HEK293 (cell line): ENCODE results near the gene LINS1.

Source experiments
- CTCF ChIA-PET: fragments of 350-600 bp; formaldehyde crosslinking; extraction: SDS; loops from one replicate; lab custom pipeline; 2021; ENCODE audit warnings: antibody characterized with exemption; lab: Yijun Ruan, JAX
- POLR2A ChIA-PET: fragments of 300-600 bp; formaldehyde crosslinking; extraction: SDS; loops from one replicate; lab custom pipeline; 2020; ENCODE audit warnings: antibody characterized with exemption, inconsistent platforms; lab: Yijun Ruan, JAX
- H3K27ac ChIP-seq: fragments of 200-500 bp; sonication (Bioruptor generic); 2 replicates; pipeline ENCODE4 v1.5.1; 2014; ENCODE audit warnings: low read depth, low read length, control low read depth, inconsistent platforms; ENCODE audit errors: extremely low read depth
- H3K36me3 ChIP-seq, 2 experiments: fragments of 200-500 bp in 1 of 2; sonication (Bioruptor generic) in 1 of 2; 1 replicate in 1 of 2; 2 replicates in 1 of 2; pipeline ENCODE4 v1.5.1; 2014 to 2017; ENCODE audit warnings: inconsistent platforms in 2 of 2, low read length in 2 of 2; ENCODE audit not compliant: control insufficient read depth in 2 of 2, insufficient read depth in 1 of 2
- H3K4me1 ChIP-seq: fragments of 200-500 bp; sonication (Bioruptor generic); 2 replicates; pipeline ENCODE4 v1.5.1; 2014; ENCODE audit warnings: mild to moderate bottlenecking, low read length, inconsistent platforms; ENCODE audit not compliant: control insufficient read depth, insufficient read depth
- H3K4me3 ChIP-seq: 2 replicates; pipeline ENCODE4 v1.5.1; 2011; ENCODE audit warnings: low read depth, mild to moderate bottlenecking, control low read depth, low read length, moderate library complexity
- H3K9me3 ChIP-seq: fragments of 200-500 bp; sonication (Bioruptor generic); 2 replicates; pipeline ENCODE4 v1.5.1; 2014; ENCODE audit warnings: low read depth, low read length, inconsistent platforms; ENCODE audit not compliant: control insufficient read depth, insufficient read depth
- GFI1B ChIP-seq: fragments of 450-650 bp; formaldehyde crosslinking; IDR thresholded peaks from 2 replicates; pipeline ENCODE4 v1.5.1; 2016; ENCODE audit warnings: missing biosample characterization, missing genetic modification characterization
- GLI4 ChIP-seq: fragments of 450-650 bp; formaldehyde crosslinking; IDR thresholded peaks from 2 replicates; pipeline ENCODE4 v1.5.1; 2016; ENCODE audit warnings: missing biosample characterization, missing genetic modification characterization
- KLF16 ChIP-seq: fragments of 450-650 bp; formaldehyde crosslinking; IDR thresholded peaks from 2 replicates; pipeline ENCODE4 v1.5.1; 2017; ENCODE audit warnings: missing biosample characterization, missing genetic modification characterization
- TRIM28 ChIP-seq: IDR thresholded peaks from 2 replicates; pipeline ENCODE4 v1.6.1; 2011; ENCODE audit warnings: low read length, control low read depth, borderline replicate concordance
- ZFHX2 ChIP-seq: fragments of 450-650 bp; formaldehyde crosslinking; conservative IDR thresholded peaks from 2 replicates; pipeline ENCODE4 v1.5.1; 2016; ENCODE audit warnings: missing biosample characterization, missing genetic modification characterization
- ZFP41 ChIP-seq: fragments of 450-650 bp; formaldehyde crosslinking; IDR thresholded peaks from 2 replicates; pipeline ENCODE4 v1.5.1; 2016; ENCODE audit warnings: missing biosample characterization, missing genetic modification characterization, borderline replicate concordance
- ZNF114 ChIP-seq: fragments of 450-650 bp; formaldehyde crosslinking; IDR thresholded peaks from 2 replicates; pipeline ENCODE4 v1.5.0; 2017; ENCODE audit warnings: missing biosample characterization, missing genetic modification characterization
- ZNF16 ChIP-seq: fragments of 450-650 bp; formaldehyde crosslinking; IDR thresholded peaks from 2 replicates; pipeline ENCODE4 v1.5.1; 2016; ENCODE audit warnings: low read depth, missing biosample characterization, missing genetic modification characterization
- ZNF174 ChIP-seq: fragments of 450-650 bp; formaldehyde crosslinking; IDR thresholded peaks from 2 replicates; pipeline ENCODE4 v1.5.0; 2017; ENCODE audit warnings: missing biosample characterization, mild to moderate bottlenecking, missing genetic modification characterization
- ZNF266 ChIP-seq: fragments of 450-650 bp; formaldehyde crosslinking; IDR thresholded peaks from 2 replicates; pipeline ENCODE4 v1.5.1; 2016; ENCODE audit warnings: missing biosample characterization, missing genetic modification characterization, low read depth
- ZNF311 ChIP-seq: fragments of 450-650 bp; formaldehyde crosslinking; IDR thresholded peaks from 2 replicates; pipeline ENCODE4 v1.5.1; 2017; ENCODE audit warnings: missing biosample characterization, missing genetic modification characterization, borderline replicate concordance
- ZNF335 ChIP-seq: fragments of 450-650 bp; formaldehyde crosslinking; conservative IDR thresholded peaks from 2 replicates; pipeline ENCODE4 v1.5.1; 2016; ENCODE audit warnings: missing biosample characterization, missing genetic modification characterization
- ZNF37A ChIP-seq: fragments of 450-650 bp; IDR thresholded peaks from 2 replicates; pipeline ENCODE4 v1.5.1; 2018; ENCODE audit warnings: missing biosample characterization, missing genetic modification characterization
- ZNF391 ChIP-seq: fragments of 450-650 bp; formaldehyde crosslinking; IDR thresholded peaks from 2 replicates; pipeline ENCODE4 v1.5.1; 2016; ENCODE audit warnings: low read depth, missing biosample characterization, missing genetic modification characterization, borderline replicate concordance
- ZNF394 ChIP-seq: fragments of 450-650 bp; formaldehyde crosslinking; IDR thresholded peaks from 2 replicates; pipeline ENCODE4 v1.5.1; 2016; ENCODE audit warnings: missing biosample characterization, missing genetic modification characterization, mild to moderate bottlenecking, moderate library complexity, borderline replicate concordance
- ZNF529 ChIP-seq: fragments of 450-650 bp; formaldehyde crosslinking; IDR thresholded peaks from 2 replicates; pipeline ENCODE4 v1.5.1; 2017; ENCODE audit warnings: missing genetic modification characterization, missing biosample characterization; ENCODE audit not compliant: insufficient replicate concordance
- ZNF596 ChIP-seq: fragments of 450-650 bp; IDR thresholded peaks from 2 replicates; pipeline ENCODE4 v1.5.0; 2018; ENCODE audit warnings: missing biosample characterization, mild to moderate bottlenecking, missing genetic modification characterization, moderate library complexity
- ZNF600 ChIP-seq: fragments of 450-650 bp; formaldehyde crosslinking; IDR thresholded peaks from 2 replicates; pipeline ENCODE4 v1.5.1; 2016; ENCODE audit warnings: missing biosample characterization, missing genetic modification characterization
- ZNF610 ChIP-seq: fragments of 450-650 bp; formaldehyde crosslinking; IDR thresholded peaks from 2 replicates; pipeline ENCODE4 v1.5.1; 2016; ENCODE audit warnings: missing biosample characterization, missing genetic modification characterization, borderline replicate concordance
- ZNF654 ChIP-seq: fragments of 450-650 bp; formaldehyde crosslinking; IDR thresholded peaks from 2 replicates; pipeline ENCODE4 v1.5.1; 2016; ENCODE audit warnings: low read depth, missing biosample characterization, missing genetic modification characterization
- ZNF664 ChIP-seq: fragments of 450-650 bp; formaldehyde crosslinking; IDR thresholded peaks from 2 replicates; pipeline ENCODE4 v1.5.1; 2016; ENCODE audit warnings: missing biosample characterization, missing genetic modification characterization
- ZNF776 ChIP-seq: fragments of 450-650 bp; formaldehyde crosslinking; IDR thresholded peaks from 2 replicates; pipeline ENCODE4 v1.5.0; 2017; ENCODE audit warnings: missing biosample characterization, missing genetic modification characterization, borderline replicate concordance
- ZNF837 ChIP-seq: fragments of 450-650 bp; formaldehyde crosslinking; IDR thresholded peaks from 2 replicates; pipeline ENCODE4 v1.5.1; 2016; ENCODE audit warnings: missing biosample characterization, missing genetic modification characterization
- ZXDB ChIP-seq: fragments of 450-650 bp; formaldehyde crosslinking; IDR thresholded peaks from 2 replicates; pipeline ENCODE4 v1.5.1; 2016; ENCODE audit warnings: missing biosample characterization, missing genetic modification characterization
- TF ChIP-seq, protein P1 (sequence below): fragments of 450-650 bp; formaldehyde crosslinking; IDR thresholded peaks from 2 replicates; pipeline ENCODE4 v1.5.1; 2017; ENCODE audit warnings: missing biosample characterization, missing genetic modification characterization
- TF ChIP-seq, protein P2 (sequence below): fragments of 450-650 bp; formaldehyde crosslinking; IDR thresholded peaks from 2 replicates; pipeline ENCODE4 v1.5.1; 2016; ENCODE audit warnings: missing biosample characterization, missing genetic modification characterization
- TF ChIP-seq, protein P3 (sequence below): fragments of 450-650 bp; formaldehyde crosslinking; IDR thresholded peaks from 2 replicates; pipeline ENCODE4 v1.5.1; 2016; ENCODE audit warnings: missing biosample characterization, missing genetic modification characterization
- TF ChIP-seq, protein P4 (sequence below): IDR thresholded peaks from 2 replicates; pipeline ENCODE4 v1.6.1; 2011; ENCODE audit warnings: mild to moderate bottlenecking, low read depth, low read length, borderline replicate concordance

The LINS1 gene

DNA sequence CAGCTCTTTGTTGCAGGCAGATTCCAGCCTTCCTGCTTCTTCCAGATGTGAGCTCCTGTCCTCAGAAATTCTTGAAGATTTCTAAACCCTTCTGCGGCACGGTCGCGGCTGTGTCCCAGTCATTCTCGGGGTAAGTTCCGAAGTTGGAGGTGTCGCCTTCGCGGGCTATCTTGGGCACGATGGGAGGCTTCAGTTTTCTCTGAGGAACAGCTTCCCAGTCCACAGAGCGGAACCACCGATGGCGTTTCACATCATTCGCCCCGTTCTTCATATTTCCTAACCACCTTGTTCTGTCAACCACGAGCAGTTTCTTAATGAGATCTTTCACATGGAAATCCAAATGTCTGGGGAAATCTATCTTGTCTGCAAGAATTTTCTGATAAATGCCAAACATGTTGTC lies 48.5 kb downstream of the LINS1 start:
- no peak for TF ChIP-seq ZNF266
- TF ChIP-seq ZNF654 (tag by site-specific recombination), result no peak
- TF ChIP-seq ZFHX2, result no peak
- no peak for TF ChIP-seq ZNF335
- TF ChIP-seq ZXDB (tag by site-specific recombination), result no peak
- TF ChIP-seq, protein P1, sequence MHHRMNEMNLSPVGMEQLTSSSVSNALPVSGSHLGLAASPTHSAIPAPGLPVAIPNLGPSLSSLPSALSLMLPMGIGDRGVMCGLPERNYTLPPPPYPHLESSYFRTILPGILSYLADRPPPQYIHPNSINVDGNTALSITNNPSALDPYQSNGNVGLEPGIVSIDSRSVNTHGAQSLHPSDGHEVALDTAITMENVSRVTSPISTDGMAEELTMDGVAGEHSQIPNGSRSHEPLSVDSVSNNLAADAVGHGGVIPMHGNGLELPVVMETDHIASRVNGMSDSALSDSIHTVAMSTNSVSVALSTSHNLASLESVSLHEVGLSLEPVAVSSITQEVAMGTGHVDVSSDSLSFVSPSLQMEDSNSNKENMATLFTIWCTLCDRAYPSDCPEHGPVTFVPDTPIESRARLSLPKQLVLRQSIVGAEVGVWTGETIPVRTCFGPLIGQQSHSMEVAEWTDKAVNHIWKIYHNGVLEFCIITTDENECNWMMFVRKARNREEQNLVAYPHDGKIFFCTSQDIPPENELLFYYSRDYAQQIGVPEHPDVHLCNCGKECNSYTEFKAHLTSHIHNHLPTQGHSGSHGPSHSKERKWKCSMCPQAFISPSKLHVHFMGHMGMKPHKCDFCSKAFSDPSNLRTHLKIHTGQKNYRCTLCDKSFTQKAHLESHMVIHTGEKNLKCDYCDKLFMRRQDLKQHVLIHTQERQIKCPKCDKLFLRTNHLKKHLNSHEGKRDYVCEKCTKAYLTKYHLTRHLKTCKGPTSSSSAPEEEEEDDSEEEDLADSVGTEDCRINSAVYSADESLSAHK, result no peak
- TF ChIP-seq ZNF776 (tag by site-specific recombination), result no peak
- no peak for TF ChIP-seq ZNF610 (tag by site-specific recombination)
- H3K27ac ChIP-seq, result no peak overlapping the region
- ChIA-PET POLR2A (no interaction called here), CTCF (no interaction called here)
- H3K4me3 ChIP-seq, result no peak overlapping the region
- no peaks in the 10 kb centered on the region for H3K36me3 ChIP-seq
- H3K4me1 ChIP-seq, result no peaks in the 10 kb centered on the region
- H3K9me3 ChIP-seq, result no peaks in the 10 kb centered on the region

DNA sequence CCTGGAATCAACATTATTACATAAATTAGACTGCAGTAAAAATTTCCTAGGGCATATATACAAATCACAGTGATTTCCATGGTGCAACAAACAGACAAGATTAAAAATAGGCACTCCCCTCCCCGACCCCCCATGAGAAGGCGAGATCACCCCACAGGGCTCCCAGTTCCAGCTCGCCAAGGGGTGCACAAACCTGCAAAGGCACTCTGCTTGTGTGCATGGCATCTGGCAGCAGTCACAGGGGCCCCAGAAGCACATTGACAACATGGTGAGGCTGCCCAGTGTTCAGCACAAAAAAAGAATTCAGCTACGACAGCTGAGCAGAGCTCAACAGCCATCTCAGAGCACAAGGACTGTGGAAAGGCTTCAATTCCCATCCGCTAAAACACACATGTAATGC lies 54.0 kb downstream of the LINS1 start:
- H3K9me3 ChIP-seq, result no peaks in the 10 kb centered on the region
- CTCF ChIA-PET, result interaction anchor here (0.7 kb wide), 1 partner anchor 112 kb away, joined by 3 read pairs; no protein-coding TSS in a partner anchor

DNA sequence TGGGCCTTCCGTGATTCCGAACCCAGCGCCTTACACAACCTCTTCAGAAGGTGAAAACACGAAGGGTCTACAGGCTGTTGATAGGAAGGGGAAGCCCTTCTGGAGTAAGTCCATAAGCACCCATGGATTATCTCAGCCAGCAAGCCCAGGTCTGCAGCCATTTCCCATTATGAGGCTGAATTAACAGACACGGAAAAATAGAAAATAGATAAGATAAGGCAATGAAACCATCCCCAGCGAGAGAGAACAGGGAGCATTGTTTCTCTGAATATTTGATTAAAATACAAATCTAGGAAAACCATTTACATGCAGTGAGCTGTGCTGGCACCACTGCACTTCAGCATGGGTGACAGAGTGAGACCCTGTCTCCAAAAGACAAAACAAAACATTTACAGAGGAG lies 57.0 kb downstream of the LINS1 start:
- POLR2A ChIA-PET, result no interaction called here
- no peaks in the 10 kb centered on the region for H3K4me1 ChIP-seq
- H3K27ac ChIP-seq, result no peak overlapping the region
- TF ChIP-seq ZNF600 (tag by site-specific recombination) (no peak), ZNF529 (tag by site-specific recombination) (no peak), ZNF391 (no peak), TRIM28 (no peak), ZNF664 (tag by site-specific recombination) (no peak), ZNF174 (no peak), ZNF311 (tag by site-specific recombination) (no peak), ZNF837 (tag by site-specific recombination) (no peak), GLI4 (tag by site-specific recombination) (no peak), KLF16 (tag by site-specific recombination) (no peak), ZNF654 (tag by site-specific recombination) (no peak)
- TF ChIP-seq, protein P2, sequence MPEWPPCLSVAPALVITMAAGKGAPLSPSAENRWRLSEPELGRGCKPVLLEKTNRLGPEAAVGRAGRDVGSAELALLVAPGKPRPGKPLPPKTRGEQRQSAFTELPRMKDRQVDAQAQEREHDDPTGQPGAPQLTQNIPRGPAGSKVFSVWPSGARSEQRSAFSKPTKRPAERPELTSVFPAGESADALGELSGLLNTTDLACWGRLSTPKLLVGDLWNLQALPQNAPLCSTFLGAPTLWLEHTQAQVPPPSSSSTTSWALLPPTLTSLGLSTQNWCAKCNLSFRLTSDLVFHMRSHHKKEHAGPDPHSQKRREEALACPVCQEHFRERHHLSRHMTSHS (tag by site-specific recombination), result no peak
- CTCF ChIA-PET, result no interaction called here
- H3K4me3 ChIP-seq, result no peak overlapping the region
- no peaks in the 10 kb centered on the region for H3K36me3 ChIP-seq
- no peaks in the 10 kb centered on the region for H3K9me3 ChIP-seq

More for the DNA sequence above, 54.0 kb downstream of the LINS1 start:
- POLR2A ChIA-PET, result no interaction called here
- H3K27ac ChIP-seq, result no peak overlapping the region
- no peaks in the 10 kb centered on the region for H3K36me3 ChIP-seq
- H3K4me1 ChIP-seq, result no peaks in the 10 kb centered on the region
- TF ChIP-seq, protein P3, sequence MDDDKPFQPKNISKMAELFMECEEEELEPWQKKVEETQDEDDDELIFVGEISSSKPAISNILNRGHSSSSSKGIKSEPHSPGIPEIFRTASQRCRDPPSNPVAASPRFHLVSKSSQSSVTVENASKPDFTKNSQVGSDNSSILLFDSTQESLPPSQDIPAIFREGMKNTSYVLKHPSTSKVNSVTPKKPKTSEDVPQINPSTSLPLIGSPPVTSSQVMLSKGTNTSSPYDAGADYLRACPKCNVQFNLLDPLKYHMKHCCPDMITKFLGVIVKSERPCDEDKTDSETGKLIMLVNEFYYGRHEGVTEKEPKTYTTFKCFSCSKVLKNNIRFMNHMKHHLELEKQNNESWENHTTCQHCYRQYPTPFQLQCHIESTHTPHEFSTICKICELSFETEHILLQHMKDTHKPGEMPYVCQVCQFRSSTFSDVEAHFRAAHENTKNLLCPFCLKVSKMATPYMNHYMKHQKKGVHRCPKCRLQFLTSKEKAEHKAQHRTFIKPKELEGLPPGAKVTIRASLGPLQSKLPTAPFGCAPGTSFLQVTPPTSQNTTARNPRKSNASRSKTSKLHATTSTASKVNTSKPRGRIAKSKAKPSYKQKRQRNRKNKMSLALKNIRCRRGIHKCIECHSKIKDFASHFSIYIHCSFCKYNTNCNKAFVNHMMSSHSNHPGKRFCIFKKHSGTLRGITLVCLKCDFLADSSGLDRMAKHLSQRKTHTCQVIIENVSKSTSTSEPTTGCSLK, result no peak
- TF ChIP-seq GFI1B (tag by site-specific recombination) (no peak), ZNF394 (tag by site-specific recombination) (no peak), ZNF16 (no peak), ZFP41 (tag by site-specific recombination) (no peak), ZFHX2 (no peak), ZNF37A (tag by site-specific recombination) (no peak), ZNF596 (tag by site-specific recombination) (no peak), ZNF114 (no peak), GLI4 (tag by site-specific recombination) (no peak)
- TF ChIP-seq, protein P2 (tag by site-specific recombination), result no peak
- TF ChIP-seq, protein P4, sequence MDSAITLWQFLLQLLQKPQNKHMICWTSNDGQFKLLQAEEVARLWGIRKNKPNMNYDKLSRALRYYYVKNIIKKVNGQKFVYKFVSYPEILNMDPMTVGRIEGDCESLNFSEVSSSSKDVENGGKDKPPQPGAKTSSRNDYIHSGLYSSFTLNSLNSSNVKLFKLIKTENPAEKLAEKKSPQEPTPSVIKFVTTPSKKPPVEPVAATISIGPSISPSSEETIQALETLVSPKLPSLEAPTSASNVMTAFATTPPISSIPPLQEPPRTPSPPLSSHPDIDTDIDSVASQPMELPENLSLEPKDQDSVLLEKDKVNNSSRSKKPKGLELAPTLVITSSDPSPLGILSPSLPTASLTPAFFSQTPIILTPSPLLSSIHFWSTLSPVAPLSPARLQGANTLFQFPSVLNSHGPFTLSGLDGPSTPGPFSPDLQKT, result no peak
- TF ChIP-seq, all 188 proteins: peak for 0
- no peak overlapping the region for H3K4me3 ChIP-seq
